Activated CD4-positive, alpha-beta T cell treated with anti-CD3 and anti-CD28 coated beads for 24 hours (primary cell): ENCODE data around the gene NEMF.
A peak's percentile ranks its signal among the peaks of the same experiment; 100 is the strongest.
"Not testable (repeated sequence)": the region's sequence is repeated elsewhere in the genome, so short reads cannot be mapped to it uniquely, and the experiment has no call there.

Experiments used
- DNase-seq, 2 donors: peaks; one replicate each; pipeline ENCODE4 v3.0.0-alpha.2; 2020; ENCODE audit warnings: low read depth in 2 of 2

Gene NEMF

GRCh38 chr14:49816118-49816517 lies 36.5 kb downstream of the NEMF start:
- not testable (repeated sequence) for DNase-seq

GRCh38 chr14:49808780-49809179 lies 43.8 kb downstream of the NEMF start:
- no peak for DNase-seq

DNA sequence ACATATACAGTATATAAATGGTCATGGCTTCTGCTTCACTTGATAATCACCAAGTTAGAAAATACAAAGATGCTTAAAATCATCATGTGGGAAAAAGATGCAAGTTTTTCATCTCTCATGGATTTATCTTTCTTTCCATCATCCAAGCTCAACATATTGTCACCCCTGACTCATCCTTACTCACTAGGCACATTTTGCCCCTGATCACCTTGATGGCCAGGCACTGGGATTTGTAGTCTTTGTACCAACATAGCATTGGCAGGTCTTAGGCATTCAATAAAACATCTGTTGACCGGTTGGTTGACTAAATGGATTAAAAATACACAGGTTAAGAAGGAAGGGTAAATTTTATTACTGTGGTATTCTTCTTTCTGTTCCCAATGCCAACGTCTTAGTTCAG lies 56.6 kb downstream of the NEMF start:
- no peak for DNase-seq

DNA sequence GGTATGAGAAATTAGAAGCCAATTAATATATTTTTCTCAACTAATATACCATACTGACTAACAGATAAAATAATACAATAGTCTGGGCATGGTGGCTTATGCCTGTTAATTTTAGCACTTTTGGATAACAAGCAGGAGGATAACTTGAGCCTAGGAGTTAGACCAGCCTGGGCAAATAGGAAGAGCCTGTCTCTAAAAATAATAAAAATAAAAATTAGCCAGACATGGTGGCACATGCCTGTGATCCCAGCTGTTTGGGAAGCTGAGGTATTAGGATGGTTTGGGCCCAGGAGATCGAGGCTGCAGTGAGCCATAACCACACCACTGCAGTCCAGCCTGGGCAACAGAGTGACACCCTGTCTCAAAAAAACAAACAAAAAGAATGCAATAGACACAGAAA lies 60.0 kb downstream of the NEMF start:
- DNase-seq: no peak

GRCh38 chr14:49786315-49786714 lies 66.3 kb downstream of the NEMF start:
- no peak for DNase-seq

GRCh38 chr14:49783394-49784014 lies 69.1 kb downstream of the NEMF start:
- DNase-seq: no peak

GRCh38 chr14:49781040-49781439 lies 71.5 kb downstream of the NEMF start:
- DNase-seq: not testable (repeated sequence)

DNA sequence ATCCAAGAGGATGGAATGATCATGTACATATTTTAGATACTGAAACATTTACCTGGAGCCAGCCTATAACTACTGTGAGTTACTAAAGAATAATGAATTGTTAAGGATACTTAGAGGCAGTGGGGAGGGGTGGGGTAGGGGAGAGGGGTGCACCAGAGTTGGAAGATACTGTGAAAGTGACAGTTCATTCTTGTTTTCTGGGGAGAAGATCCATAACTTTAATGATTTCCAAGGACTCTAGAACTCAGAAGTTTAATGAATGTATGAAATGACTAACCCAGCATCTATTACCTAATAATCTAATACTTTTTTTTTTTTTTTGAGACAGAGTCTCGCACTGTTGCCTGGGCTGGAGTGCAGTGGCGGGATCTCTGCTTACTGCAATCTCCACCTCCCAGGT lies 74.2 kb downstream of the NEMF start:
- no peak for DNase-seq

- no peak for DNase-seq
Observed at GRCh38 chr14:49774106-49774505, 78.5 kb downstream of the NEMF start.

DNA sequence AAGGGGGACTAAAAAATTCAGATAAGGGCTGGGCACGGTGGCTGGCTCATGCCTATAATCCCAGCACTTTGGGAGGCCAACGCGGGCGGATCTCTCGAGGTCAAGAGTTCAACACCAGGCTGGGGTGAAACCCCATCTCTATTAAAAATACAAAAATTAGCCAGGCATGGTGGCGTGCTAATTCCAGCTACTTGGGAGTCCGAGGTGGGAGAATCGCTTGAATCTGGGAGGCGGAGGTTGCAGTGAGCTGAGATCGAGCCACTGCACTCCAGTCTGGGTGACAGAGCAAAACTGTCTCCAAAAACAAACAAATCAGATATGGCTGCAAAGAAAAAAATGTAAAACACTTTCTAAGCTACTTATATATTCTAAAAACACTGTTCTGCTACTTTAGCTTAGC lies 80.9 kb downstream of the NEMF start:
- DNase-seq: not testable (repeated sequence)

- DNase-seq: no peak
Observed at GRCh38 chr14:49770212-49770817, 82.3 kb downstream of the NEMF start.

- no peak for DNase-seq
Observed at GRCh38 chr14:49769581-49770211, 82.9 kb downstream of the NEMF start.

- no peak for DNase-seq
Observed at GRCh38 chr14:49769171-49769570, 83.4 kb downstream of the NEMF start.

GRCh38 chr14:49768301-49769121 lies 84.1 kb downstream of the NEMF start:
- peak; percentile 56 to 62 for DNase-seq

DNA sequence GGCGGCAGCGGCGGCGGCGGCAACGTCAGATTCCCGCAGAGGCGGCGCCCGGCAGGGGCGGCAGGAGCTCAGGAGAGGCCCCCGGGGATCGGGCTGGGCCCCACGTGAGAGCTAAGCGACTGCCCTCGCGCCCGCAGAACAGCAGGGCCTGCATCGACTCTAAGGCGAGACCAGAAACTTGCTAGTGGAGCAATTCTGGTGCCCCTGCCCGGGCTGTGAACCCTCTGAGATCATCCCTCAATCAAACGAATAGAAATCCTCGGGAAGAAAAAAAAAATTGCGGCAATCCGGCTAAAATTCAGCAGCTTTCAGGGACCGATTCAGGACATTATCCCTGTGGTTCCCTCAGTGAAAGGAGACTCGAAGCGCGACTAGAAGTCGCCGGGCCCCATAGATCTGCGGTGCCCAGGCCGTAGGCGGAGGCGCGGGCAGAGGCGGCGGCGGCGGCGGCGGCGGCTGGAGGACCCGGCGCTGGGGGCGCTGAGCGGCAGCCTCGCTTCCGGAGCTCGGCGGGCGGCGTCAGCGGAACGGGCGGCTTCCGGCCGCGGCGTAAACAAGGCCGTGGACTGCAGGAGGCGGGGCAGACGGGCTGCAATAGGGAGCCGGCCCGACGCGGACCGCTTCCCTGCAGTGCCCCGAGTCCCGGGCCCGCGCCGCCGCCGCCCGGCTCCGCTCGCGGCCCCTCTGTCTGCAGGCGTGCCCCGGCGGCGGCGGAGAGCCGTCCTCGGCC lies 84.9 kb downstream of the NEMF start, which contains the start of gene KLHDC2:
Gene KLHDC2, plus strand, starts transcription at position 583 of the 730 bp plus-strand sequence. CDS start 316 bp downstream, outside the sequence.
- peak; percentile 80 for DNase-seq

GRCh38 chr14:49767270-49767570 lies 85.4 kb downstream of the NEMF start:
- DNase-seq: no peak

DNA sequence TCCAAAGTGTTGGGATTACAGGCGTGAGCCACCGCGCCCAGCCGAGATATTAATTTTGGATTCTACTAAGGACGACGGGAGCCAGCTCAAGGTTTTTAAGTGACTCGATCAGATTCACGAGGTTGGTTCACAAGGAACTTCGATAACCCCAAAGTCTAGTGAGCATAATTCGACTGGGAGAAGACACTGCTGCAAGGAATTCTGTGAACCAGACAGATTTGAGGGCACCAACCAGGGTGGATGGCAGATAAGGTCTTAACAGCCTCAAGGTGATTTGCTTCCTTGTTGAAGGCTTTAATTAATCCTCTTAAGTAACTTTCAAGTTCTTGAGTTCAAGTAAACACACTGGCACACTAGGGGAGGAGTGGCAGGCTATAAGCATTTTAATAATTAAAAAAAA lies 85.7 kb downstream of the NEMF start:
- no peak for DNase-seq

GRCh38 chr14:49761839-49762551 lies 90.6 kb downstream of the NEMF start:
- no peak for DNase-seq

GRCh38 chr14:49755378-49755777 lies 97.2 kb downstream of the NEMF start:
- no peak for DNase-seq

DNA sequence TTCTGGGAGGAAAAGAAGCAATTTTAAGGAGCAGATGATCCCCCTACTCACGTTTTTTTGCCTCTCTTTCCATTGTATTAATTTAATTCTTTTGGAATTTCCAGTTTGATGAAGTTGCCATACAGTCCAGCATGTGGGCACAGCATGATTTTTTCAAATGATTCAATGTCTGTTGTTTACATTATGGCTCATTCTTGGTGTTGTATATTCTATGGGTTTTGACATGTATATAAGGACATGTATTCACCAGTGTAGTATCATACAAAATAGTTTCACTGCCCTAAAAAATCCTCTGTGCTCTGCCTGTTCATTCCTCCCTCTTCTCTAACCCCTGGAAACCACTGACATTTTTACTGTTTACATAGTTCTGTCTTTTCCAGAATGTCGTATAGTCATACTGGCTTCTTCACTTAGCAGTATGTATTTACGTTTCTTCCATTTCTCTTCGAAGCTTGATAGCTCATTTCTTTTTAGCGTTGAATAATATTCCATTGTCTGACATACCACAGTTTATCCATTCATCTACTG lies 98.0 kb downstream of the NEMF start:
- no peak for DNase-seq

GRCh38 chr14:49746476-49746875 lies 106.1 kb downstream of the NEMF start:
- not testable (repeated sequence) for DNase-seq
